Measurements from ENCODE around the gene ERC2.

ERC2 gene

GRCh38 chr3:55501905-55502304 is 966.4 kb downstream of the ERC2 start:
- Histone ChIP-seq H3K4me3 (ENCODE audit: severe bottlenecking) (no peak overlapping the region), H3K4me1 (ENCODE audit: insufficient read depth, poor library complexity, severe bottlenecking) (peaks cover 4% of the 10 kb centered on the region), H3K27ac (ENCODE audit: poor library complexity, severe bottlenecking) (no peak overlapping the region)

DNA sequence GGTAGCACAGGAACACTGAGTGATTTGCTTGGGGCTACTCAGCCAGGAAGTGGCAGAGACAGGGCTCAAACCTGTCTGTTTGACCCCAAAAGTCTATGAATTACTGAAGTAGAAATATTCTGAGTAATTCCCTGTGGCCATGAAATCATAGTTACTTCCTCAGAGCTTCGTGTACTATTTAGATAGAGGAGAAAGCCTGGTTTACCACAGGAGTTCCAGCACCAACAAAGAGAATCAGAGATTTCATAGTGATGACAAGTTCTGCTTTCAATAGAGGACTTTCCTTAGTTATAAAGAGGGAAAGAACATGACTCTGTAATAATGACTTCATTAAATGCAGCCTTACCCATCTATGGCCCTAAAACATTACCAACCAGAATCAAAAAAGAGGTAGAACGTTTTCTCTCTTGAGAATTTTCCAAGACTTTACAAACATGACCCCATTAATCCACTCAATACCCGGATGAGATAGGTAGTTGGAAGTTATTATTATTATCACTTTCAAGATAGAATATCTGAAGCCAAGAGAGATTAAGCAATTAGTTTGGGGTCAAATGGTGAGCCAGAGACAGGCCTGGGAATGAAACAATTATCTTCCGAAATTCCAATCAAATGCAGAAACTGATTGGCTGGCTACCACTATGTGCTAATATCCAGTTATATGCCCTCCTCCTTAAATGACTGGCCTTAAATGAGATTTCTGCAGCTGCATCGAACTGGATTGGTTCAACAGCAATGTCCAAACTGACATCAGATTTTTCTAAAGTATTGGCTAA is 967.5 kb downstream of the ERC2 start:
- DNase-seq (ENCODE audit: low spot score): no peak
- TF ChIP-seq, protein P1, sequence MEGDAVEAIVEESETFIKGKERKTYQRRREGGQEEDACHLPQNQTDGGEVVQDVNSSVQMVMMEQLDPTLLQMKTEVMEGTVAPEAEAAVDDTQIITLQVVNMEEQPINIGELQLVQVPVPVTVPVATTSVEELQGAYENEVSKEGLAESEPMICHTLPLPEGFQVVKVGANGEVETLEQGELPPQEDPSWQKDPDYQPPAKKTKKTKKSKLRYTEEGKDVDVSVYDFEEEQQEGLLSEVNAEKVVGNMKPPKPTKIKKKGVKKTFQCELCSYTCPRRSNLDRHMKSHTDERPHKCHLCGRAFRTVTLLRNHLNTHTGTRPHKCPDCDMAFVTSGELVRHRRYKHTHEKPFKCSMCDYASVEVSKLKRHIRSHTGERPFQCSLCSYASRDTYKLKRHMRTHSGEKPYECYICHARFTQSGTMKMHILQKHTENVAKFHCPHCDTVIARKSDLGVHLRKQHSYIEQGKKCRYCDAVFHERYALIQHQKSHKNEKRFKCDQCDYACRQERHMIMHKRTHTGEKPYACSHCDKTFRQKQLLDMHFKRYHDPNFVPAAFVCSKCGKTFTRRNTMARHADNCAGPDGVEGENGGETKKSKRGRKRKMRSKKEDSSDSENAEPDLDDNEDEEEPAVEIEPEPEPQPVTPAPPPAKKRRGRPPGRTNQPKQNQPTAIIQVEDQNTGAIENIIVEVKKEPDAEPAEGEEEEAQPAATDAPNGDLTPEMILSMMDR (IDR thresholded peaks at IDR 0.05; ENCODE audit: poor library complexity, severe bottlenecking): no peak
- Histone ChIP-seq H3K4me1 (ENCODE audit: insufficient read depth, poor library complexity, severe bottlenecking) (peaks cover 4% of the 10 kb centered on the region), H3K27me3 (ENCODE audit: insufficient read depth, poor library complexity, severe bottlenecking) (no peaks in the 10 kb centered on the region), H3K36me3 (ENCODE audit: low read depth) (no peaks in the 10 kb centered on the region), H3K9me3 (ENCODE audit: severe bottlenecking) (no peaks in the 10 kb centered on the region), H3K27ac (ENCODE audit: poor library complexity, severe bottlenecking) (peak overlapping the region; percentile 51), H3K4me3 (ENCODE audit: severe bottlenecking) (no peak overlapping the region)
- ATAC-seq (ENCODE audit: low read depth): no peak; the same call in 2 of the 3 replicates

More at GRCh38 chr3:55501905-55502304, 966.4 kb downstream of the ERC2 start:
- no peaks in the 10 kb centered on the region for H3K36me3 ChIP-seq (ENCODE audit: low read depth)
- TF ChIP-seq, protein P1 (IDR thresholded peaks at IDR 0.05; ENCODE audit: poor library complexity, severe bottlenecking): no peak
- DNase-seq (ENCODE audit: low spot score): no peak
- H3K9me3 ChIP-seq (ENCODE audit: severe bottlenecking): no peaks in the 10 kb centered on the region
- no peak for ATAC-seq (ENCODE audit: low read depth)
- H3K27me3 ChIP-seq (ENCODE audit: insufficient read depth, poor library complexity, severe bottlenecking): no peaks in the 10 kb centered on the region

DNA sequence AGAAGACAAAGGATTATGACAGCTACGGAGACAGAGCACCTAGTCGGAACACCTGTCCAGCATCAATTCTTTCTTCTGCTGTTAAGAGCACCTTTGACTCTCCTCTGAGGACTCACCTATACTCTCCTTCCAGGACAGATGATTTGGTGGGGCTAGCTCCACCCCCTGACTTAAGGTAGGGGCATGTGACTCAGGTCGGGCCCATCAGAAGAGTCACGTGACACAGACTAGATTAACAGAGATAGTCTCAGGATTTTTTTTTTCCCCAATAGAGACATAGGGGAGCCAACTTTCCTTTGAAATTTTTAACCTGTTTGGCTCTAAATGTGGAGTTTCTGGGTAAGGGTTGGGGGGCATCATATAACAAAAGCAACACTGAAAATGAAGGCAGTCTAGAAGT is 969.7 kb downstream of the ERC2 start:
- H3K9me3 ChIP-seq (ENCODE audit: severe bottlenecking): no peaks in the 10 kb centered on the region
- no peak overlapping the region for H3K4me3 ChIP-seq (ENCODE audit: severe bottlenecking)
- no peaks in the 10 kb centered on the region for H3K27me3 ChIP-seq (ENCODE audit: insufficient read depth, poor library complexity, severe bottlenecking)
- no peaks in the 10 kb centered on the region for H3K36me3 ChIP-seq (ENCODE audit: low read depth)
- H3K27ac ChIP-seq (ENCODE audit: poor library complexity, severe bottlenecking): no peak overlapping the region
- DNase-seq (ENCODE audit: low spot score) (no peak), ATAC-seq (ENCODE audit: low read depth) (no peak)
- peaks cover 4% of the 10 kb centered on the region for H3K4me1 ChIP-seq (ENCODE audit: insufficient read depth, poor library complexity, severe bottlenecking)
- TF ChIP-seq, protein P1 (IDR thresholded peaks at IDR 0.05; ENCODE audit: poor library complexity, severe bottlenecking): no peak

DNA sequence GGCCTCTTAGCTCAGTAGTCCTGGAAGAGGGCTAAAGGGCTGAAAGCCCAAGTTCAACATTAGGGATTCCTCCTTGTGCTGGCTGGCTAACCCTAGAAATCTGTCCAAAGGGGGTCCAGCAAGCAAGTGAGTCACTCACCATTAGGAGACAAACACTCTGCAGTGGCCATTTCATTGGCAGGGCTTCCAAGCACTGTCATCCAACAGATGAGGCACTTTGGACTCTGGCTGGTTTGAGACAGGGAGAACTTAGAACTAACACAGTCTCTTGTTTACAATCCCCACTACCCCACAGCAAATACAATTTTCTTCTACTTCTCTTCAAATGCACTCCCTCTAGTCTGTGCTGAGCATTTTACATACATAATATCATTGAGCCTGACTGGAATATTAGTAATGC is 971.0 kb downstream of the ERC2 start:
- no peak overlapping the region for H3K27ac ChIP-seq (ENCODE audit: poor library complexity, severe bottlenecking)
- DNase-seq (ENCODE audit: low spot score): no peak
- no peak overlapping the region for H3K4me3 ChIP-seq (ENCODE audit: severe bottlenecking)
- peaks cover 4% of the 10 kb centered on the region for H3K4me1 ChIP-seq (ENCODE audit: insufficient read depth, poor library complexity, severe bottlenecking)
- H3K27me3 ChIP-seq (ENCODE audit: insufficient read depth, poor library complexity, severe bottlenecking): no peaks in the 10 kb centered on the region
- TF ChIP-seq, protein P1 (IDR thresholded peaks at IDR 0.05; ENCODE audit: poor library complexity, severe bottlenecking): no peak
- H3K9me3 ChIP-seq (ENCODE audit: severe bottlenecking): no peaks in the 10 kb centered on the region
- no peaks in the 10 kb centered on the region for H3K36me3 ChIP-seq (ENCODE audit: low read depth)
- ATAC-seq (ENCODE audit: low read depth): no peak

- Histone ChIP-seq H3K4me1 (ENCODE audit: insufficient read depth, poor library complexity, severe bottlenecking) (peaks cover 18% of the 10 kb centered on the region), H3K27ac (ENCODE audit: poor library complexity, severe bottlenecking) (no peak overlapping the region), H3K36me3 (ENCODE audit: low read depth) (no peaks in the 10 kb centered on the region), H3K9me3 (ENCODE audit: severe bottlenecking) (no peaks in the 10 kb centered on the region), H3K27me3 (ENCODE audit: insufficient read depth, poor library complexity, severe bottlenecking) (no peaks in the 10 kb centered on the region), H3K4me3 (ENCODE audit: severe bottlenecking) (no peak overlapping the region)
- ATAC-seq (ENCODE audit: low read depth) (peak; percentile 30; the same call in 1 of the 3 replicates), DNase-seq (ENCODE audit: low spot score) (no peak)
- TF ChIP-seq, protein P1 (IDR thresholded peaks at IDR 0.05; ENCODE audit: poor library complexity, severe bottlenecking): no peak
These were observed 973.3 kb downstream of the ERC2 start for GRCh38 chr3:55494976-55495375.

Measured in RWPE2 (cell line).